PC-9 (cell line): Measurements from ENCODE around the gene SLC6A17. TPM values are rescaled to one million over a fixed set of nuclear protein-coding genes. Genes with fewer than 3 reads are reported as not detected.

Experiments used
- BruUV-seq: library from RNA; stranded (reverse); fragments of 400-500 nt; replicated peaks from 2 replicates; lab custom pipeline; 2021; lab: Mats Ljungman, UMichigan
- CTCF ChIA-PET: fragments of 300-600 bp; sonication (Branson Sonifier 250); formaldehyde crosslinking; loops from one replicate; lab custom pipeline; 2022; ENCODE audit warnings: antibody characterized with exemption; lab: Charles Lee
- POLR2A ChIA-PET: fragments of 300-600 bp; sonication (Branson Sonifier 250); formaldehyde crosslinking; loops from one replicate; lab custom pipeline; 2022; ENCODE audit warnings: antibody characterized with exemption; ENCODE audit not compliant: unreplicated experiment; lab: Charles Lee
- DNase-seq, 2 experiments: peaks; one replicate each; pipeline versions ENCODE4 v3.0.0 to v3.0.0-alpha.2; 2015 to 2022; ENCODE audit warnings: mixed read lengths in 1 of 2
- H2AFZ ChIP-seq: fragments of 200-600 bp; sonication (generic); 2 replicates; pipeline ENCODE4 v1.8.1; 2017; ENCODE audit warnings: antibody characterized with exemption
- H3F3A ChIP-seq: fragments of 200-600 bp; sonication (generic); 2 replicates; pipeline ENCODE4 v1.8.1; 2017; ENCODE audit warnings: antibody characterized with exemption, mild to moderate bottlenecking, low read depth; ENCODE audit not compliant: insufficient read depth
- H3K27ac ChIP-seq: fragments of 200-600 bp; sonication (generic); 2 replicates; pipeline ENCODE4 v1.6.1; 2016; ENCODE audit warnings: mixed run types
- H3K27me3 ChIP-seq: fragments of 200-600 bp; sonication (generic); 2 replicates; pipeline ENCODE4 v1.6.1; 2016; ENCODE audit warnings: low read depth, mixed run types; ENCODE audit not compliant: insufficient read depth
- H3K36me3 ChIP-seq: fragments of 200-600 bp; sonication (generic); 2 replicates; pipeline ENCODE4 v1.6.1; 2016; ENCODE audit warnings: low read depth, mixed run types
- H3K4me1 ChIP-seq: fragments of 200-600 bp; sonication (generic); replicated peaks from 2 replicates; pipeline ENCODE4 v1.6.1; 2016; ENCODE audit warnings: mixed run types; ENCODE audit not compliant: insufficient read depth
- H3K4me2 ChIP-seq: fragments of 200-600 bp; sonication (generic); 2 replicates; pipeline ENCODE4 v1.6.1; 2017; ENCODE audit warnings: mixed run types
- H3K4me3 ChIP-seq: fragments of 200-600 bp; sonication (generic); 2 replicates; pipeline ENCODE4 v1.6.1; 2016; ENCODE audit warnings: mixed run types
- H3K79me2 ChIP-seq: fragments of 200-600 bp; sonication (generic); 2 replicates; pipeline ENCODE4 v1.6.1; 2017; ENCODE audit warnings: low read depth, mixed run types
- H3K9me2 ChIP-seq: fragments of 200-600 bp; sonication (generic); 2 replicates; pipeline ENCODE4 v1.8.1; 2017; ENCODE audit warnings: mild to moderate bottlenecking; ENCODE audit not compliant: insufficient read depth
- H3K9me3 ChIP-seq: fragments of 200-600 bp; sonication (generic); 2 replicates; pipeline ENCODE4 v1.8.1; 2016; ENCODE audit warnings: low read depth; ENCODE audit not compliant: insufficient read depth
- H4K20me1 ChIP-seq: fragments of 200-600 bp; sonication (generic); 2 replicates; pipeline ENCODE4 v1.8.1; 2017; ENCODE audit not compliant: insufficient read depth
- CTCF ChIP-seq: fragments of 200-600 bp; sonication (generic); conservative IDR thresholded peaks from 2 replicates; pipeline ENCODE4 v1.6.1; 2017; ENCODE audit warnings: mixed run types, antibody characterized with exemption, mild to moderate bottlenecking, moderate library complexity
- EZH2 ChIP-seq: fragments of 200-600 bp; sonication (generic); IDR thresholded peaks from 2 replicates; pipeline ENCODE4 v1.8.0; 2017; ENCODE audit warnings: antibody characterized with exemption, low read depth
- intact Hi-C: fragments of 100-400 bp; cut with micrococcal nuclease; formaldehyde crosslinking; loops from one replicate; pipeline ENCODE4 v1.10.0; 2022; ENCODE audit not compliant: unreplicated experiment
- total RNA-seq: library from RNA; stranded (reverse); gene quantifications from 2 replicates; pipeline ENCODE4 v1.2.3, GENCODE V29; 2021

Gene SLC6A17
- total RNA-seq, 1 experiment from 2014 or later: 4.5 TPM

- Histone ChIP-seq H3K79me2 (no peaks in the 10 kb centered on the region), H3K36me3 (peaks cover 10% of the 10 kb centered on the region), H3K9me2 (no peaks in the 10 kb centered on the region), H4K20me1 (no peaks in the 10 kb centered on the region), H3K9me3 (no peaks in the 10 kb centered on the region), H3K27me3 (no peaks in the 10 kb centered on the region), H3K4me1 (peaks cover 50% of the 10 kb centered on the region), H3K4me2 (peak overlapping the region; percentile 87), H3K27ac (peak overlapping the region; percentile 70), H3F3A (peaks cover 46% of the 10 kb centered on the region), H2AFZ (no peak overlapping the region), H3K4me3 (no peak overlapping the region; the same call in 1 of the 2 replicates)
- no peak for DNase-seq
- BruUV-seq: no TSS peak
- TF ChIP-seq EZH2 (no peak), CTCF (no peak)
- CTCF ChIA-PET: no interaction called here
- intact Hi-C loops: no loop called here
- POLR2A ChIA-PET: no interaction called here
These were observed 78.1 kb downstream of the SLC6A17 start for GRCh38 chr1:110228381-110228780.

- no TSS peak for BruUV-seq
- H3K4me3 ChIP-seq: peak overlapping the region; percentile 34; the same call in 1 of the 2 replicates
- peaks cover 10% of the 10 kb centered on the region for H3K36me3 ChIP-seq
- DNase-seq: peak in 1 of 2 experiments; percentile 57
- H3K4me1 ChIP-seq: peaks cover 54% of the 10 kb centered on the region
- peaks cover 46% of the 10 kb centered on the region for H3F3A ChIP-seq
- TF ChIP-seq EZH2 (no peak), CTCF (no peak)
- H3K9me2 ChIP-seq: no peaks in the 10 kb centered on the region
- no peaks in the 10 kb centered on the region for H3K9me3 ChIP-seq
- peak overlapping the region; percentile 70 for H3K27ac ChIP-seq
- CTCF ChIA-PET: no interaction called here
- intact Hi-C loops: no loop called here
- no peaks in the 10 kb centered on the region for H3K79me2 ChIP-seq
- peak overlapping the region; percentile 87 for H3K4me2 ChIP-seq
- no peaks in the 10 kb centered on the region for H3K27me3 ChIP-seq
- no peaks in the 10 kb centered on the region for H4K20me1 ChIP-seq
- POLR2A ChIA-PET: interaction anchor here (0.7 kb wide), 1 partner anchor 236 kb away, joined by 4 read pairs; no protein-coding TSS in a partner anchor
- H2AFZ ChIP-seq: no peak overlapping the region
These were observed 78.6 kb downstream of the SLC6A17 start for GRCh38 chr1:110228869-110229268.

GRCh38 chr1:110229348-110230001, 79.2 kb downstream of the SLC6A17 start:
- peaks cover 10% of the 10 kb centered on the region for H3K36me3 ChIP-seq
- peaks cover 60% of the 10 kb centered on the region for H3K4me1 ChIP-seq
- POLR2A ChIA-PET: interaction anchor here (0.7 kb wide), 1 partner anchor 235 kb away, joined by 4 read pairs; no protein-coding TSS in a partner anchor
- H3K9me3 ChIP-seq: no peaks in the 10 kb centered on the region
- BruUV-seq: no TSS peak
- H3K9me2 ChIP-seq: no peaks in the 10 kb centered on the region
- peak; percentile 68 to 96 for DNase-seq
- H2AFZ ChIP-seq: peak overlapping the region; percentile 7; the same call in 1 of the 2 replicates
- H3K4me3 ChIP-seq: peak overlapping the region; percentile 34; the same call in 1 of the 2 replicates
- no peaks in the 10 kb centered on the region for H3K79me2 ChIP-seq
- peak overlapping the region; percentile 70 for H3K27ac ChIP-seq
- H3K4me2 ChIP-seq: peak overlapping the region; percentile 87
- CTCF ChIA-PET: no interaction called here
- peaks cover 51% of the 10 kb centered on the region for H3F3A ChIP-seq
- no peaks in the 10 kb centered on the region for H4K20me1 ChIP-seq
- intact Hi-C loops: no loop called here
- no peaks in the 10 kb centered on the region for H3K27me3 ChIP-seq
- TF ChIP-seq CTCF: no peak; the same call in 1 of the 2 replicates
- TF ChIP-seq EZH2: no peak
